Gastroesophageal sphincter (tissue), 3 donors: ENCODE results near the gene SKOR1.

Experiments
- EP300 ChIP-seq: sonication (generic); formaldehyde crosslinking; IDR thresholded peaks from one replicate; pipeline ENCODE4 v1.6.1; 2017; ENCODE audit warnings: antibody characterized with exemption, mild to moderate bottlenecking
- POLR2A ChIP-seq, 2 donors: fragments of 450-650 bp; IDR thresholded peaks; one replicate each; pipeline ENCODE4 v1.6.1; 2017; ENCODE audit warnings: antibody characterized with exemption in 2 of 2, mild to moderate bottlenecking in 2 of 2, moderate library complexity in 1 of 2
- TF ChIP-seq, protein P1 (sequence below), 4 experiments: fragments of 200-600 bp in 2 of 4; fragments of 450-650 bp in 2 of 4; sonication (generic) in 1 of 4; IDR thresholded peaks; one replicate each; pipeline ENCODE4 v1.5.1; 2017 to 2019; ENCODE audit warnings: antibody characterized with exemption in 4 of 4, mild to moderate bottlenecking in 2 of 4, moderate library complexity in 2 of 4

DNA sequence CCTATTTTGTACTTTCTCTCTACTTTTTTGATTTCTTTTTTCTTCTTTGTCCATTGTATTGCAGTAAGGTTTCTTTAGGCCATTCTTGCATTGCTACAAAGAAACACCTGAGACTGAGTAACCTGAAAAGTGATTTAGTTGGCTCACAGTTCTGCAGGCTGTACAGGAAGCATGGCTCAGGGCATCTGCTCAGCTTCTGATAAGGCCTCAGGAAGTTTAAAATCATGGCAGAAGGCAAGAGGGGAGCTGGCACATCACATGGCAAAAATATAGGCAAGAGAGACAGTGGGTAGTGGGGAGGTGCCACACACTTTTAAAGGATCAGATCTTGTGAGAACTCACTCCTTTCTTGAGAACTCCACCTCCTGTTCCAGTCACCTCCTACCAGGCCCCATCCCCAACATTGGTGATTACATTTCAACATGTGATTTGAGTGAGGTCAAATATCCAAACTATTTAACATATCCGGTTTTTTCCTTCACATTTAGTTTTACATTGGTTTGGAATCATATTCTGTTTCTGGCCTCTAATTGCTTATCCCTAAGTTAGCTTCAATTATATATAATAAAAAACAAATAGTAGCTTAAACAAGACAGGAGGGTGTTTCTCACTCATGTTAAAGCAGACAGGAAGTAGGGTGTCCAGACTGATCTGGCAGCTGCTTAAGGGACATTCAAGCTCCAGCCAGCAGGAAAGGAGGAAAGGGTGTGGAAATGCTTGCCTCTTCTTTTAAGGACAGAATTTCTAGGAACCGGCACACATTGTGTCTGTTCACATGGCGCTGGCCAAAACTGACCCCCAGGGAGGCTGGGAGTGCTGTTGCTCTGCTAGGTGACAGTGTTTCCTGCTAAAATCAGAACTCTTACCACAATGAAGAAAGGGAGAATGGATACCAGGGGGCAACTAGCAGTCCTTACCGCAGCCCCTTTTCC, 28.8 kb upstream of the SKOR1 start:
- TF ChIP-seq POLR2A (IDR thresholded peaks at IDR 0.05), result no peak
- TF ChIP-seq, protein P1, sequence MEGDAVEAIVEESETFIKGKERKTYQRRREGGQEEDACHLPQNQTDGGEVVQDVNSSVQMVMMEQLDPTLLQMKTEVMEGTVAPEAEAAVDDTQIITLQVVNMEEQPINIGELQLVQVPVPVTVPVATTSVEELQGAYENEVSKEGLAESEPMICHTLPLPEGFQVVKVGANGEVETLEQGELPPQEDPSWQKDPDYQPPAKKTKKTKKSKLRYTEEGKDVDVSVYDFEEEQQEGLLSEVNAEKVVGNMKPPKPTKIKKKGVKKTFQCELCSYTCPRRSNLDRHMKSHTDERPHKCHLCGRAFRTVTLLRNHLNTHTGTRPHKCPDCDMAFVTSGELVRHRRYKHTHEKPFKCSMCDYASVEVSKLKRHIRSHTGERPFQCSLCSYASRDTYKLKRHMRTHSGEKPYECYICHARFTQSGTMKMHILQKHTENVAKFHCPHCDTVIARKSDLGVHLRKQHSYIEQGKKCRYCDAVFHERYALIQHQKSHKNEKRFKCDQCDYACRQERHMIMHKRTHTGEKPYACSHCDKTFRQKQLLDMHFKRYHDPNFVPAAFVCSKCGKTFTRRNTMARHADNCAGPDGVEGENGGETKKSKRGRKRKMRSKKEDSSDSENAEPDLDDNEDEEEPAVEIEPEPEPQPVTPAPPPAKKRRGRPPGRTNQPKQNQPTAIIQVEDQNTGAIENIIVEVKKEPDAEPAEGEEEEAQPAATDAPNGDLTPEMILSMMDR (IDR thresholded peaks at IDR 0.05), result no peak
- no peak for TF ChIP-seq EP300
